DOHH2 (cell line): ENCODE measurements around the gene CEP295NL.

Experiments used
- H3F3A ChIP-seq: fragments of 200-600 bp; sonication (generic), shearing (Covaris generic); 2 replicates; pipeline ENCODE4 v1.6.0; 2016; ENCODE audit warnings: antibody characterized with exemption, mild to moderate bottlenecking; ENCODE audit not compliant: control insufficient read depth, insufficient read depth
- H3K27ac ChIP-seq: fragments of 200-600 bp; sonication (generic); 2 replicates; pipeline ENCODE4 v1.5.1; 2014; ENCODE audit warnings: low read depth, mild to moderate bottlenecking, low read length, moderate library complexity
- H3K27me3 ChIP-seq: fragments of 200-600 bp; sonication (generic); 2 replicates; pipeline ENCODE4 v1.6.1; 2014; ENCODE audit warnings: mild to moderate bottlenecking, low read length, mixed read lengths; ENCODE audit not compliant: control insufficient read depth
- H3K36me3 ChIP-seq: fragments of 200-600 bp; sonication (generic); 2 replicates; pipeline ENCODE4 v1.6.1; 2014; ENCODE audit warnings: mild to moderate bottlenecking, low read length, moderate library complexity, mixed read lengths; ENCODE audit not compliant: control insufficient read depth
- H3K4me1 ChIP-seq: fragments of 200-600 bp; sonication (generic); 2 replicates; pipeline ENCODE4 v1.6.1; 2014; ENCODE audit warnings: mild to moderate bottlenecking, low read length, mixed read lengths; ENCODE audit not compliant: control insufficient read depth
- H3K4me2 ChIP-seq: fragments of 200-600 bp; sonication (generic); 2 replicates; pipeline ENCODE4 v1.6.0; 2014; ENCODE audit warnings: mild to moderate bottlenecking, low read length, moderate library complexity
- H3K4me3 ChIP-seq: fragments of 200-600 bp; sonication (generic); 2 replicates; pipeline ENCODE4 v1.5.1; 2014; ENCODE audit warnings: mild to moderate bottlenecking, low read length, mixed read lengths
- H3K79me2 ChIP-seq: fragments of 200-600 bp; sonication (generic); 2 replicates; pipeline ENCODE4 v1.6.1; 2014; ENCODE audit warnings: mild to moderate bottlenecking, low read length, mixed read lengths; ENCODE audit not compliant: control insufficient read depth
- H3K9me2 ChIP-seq: fragments of 200-600 bp; sonication (generic); replicated peaks from 2 replicates; pipeline ENCODE4 v1.6.1; 2014; ENCODE audit warnings: mild to moderate bottlenecking, low read length, mixed read lengths; ENCODE audit not compliant: control insufficient read depth
- H3K9me3 ChIP-seq: fragments of 200-600 bp; sonication (generic); 2 replicates; pipeline ENCODE4 v1.6.1; 2014; ENCODE audit warnings: antibody characterized with exemption, low read length, mixed read lengths; ENCODE audit not compliant: control insufficient read depth, insufficient read depth
- H4K20me1 ChIP-seq: fragments of 200-600 bp; sonication (generic); 2 replicates; pipeline ENCODE4 v1.6.0; 2014; ENCODE audit warnings: low read depth, mild to moderate bottlenecking, antibody characterized with exemption, low read length, moderate library complexity; ENCODE audit not compliant: control insufficient read depth, insufficient read depth
- CTCF ChIP-seq: fragments of 200-600 bp; sonication (generic); IDR thresholded peaks from one replicate; pipeline ENCODE4 v1.5.1; 2014; ENCODE audit warnings: antibody characterized with exemption, mild to moderate bottlenecking, low read depth, low read length; ENCODE audit not compliant: poor library complexity, severe bottlenecking
- EZH2phosphoT487 ChIP-seq: fragments of 200-600 bp; sonication (generic); IDR thresholded peaks from 2 replicates; pipeline ENCODE4 v1.6.1; 2017; ENCODE audit warnings: borderline replicate concordance, mild to moderate bottlenecking, antibody characterized with exemption, low read length, moderate library complexity, mixed read lengths

The CEP295NL gene

DNA sequence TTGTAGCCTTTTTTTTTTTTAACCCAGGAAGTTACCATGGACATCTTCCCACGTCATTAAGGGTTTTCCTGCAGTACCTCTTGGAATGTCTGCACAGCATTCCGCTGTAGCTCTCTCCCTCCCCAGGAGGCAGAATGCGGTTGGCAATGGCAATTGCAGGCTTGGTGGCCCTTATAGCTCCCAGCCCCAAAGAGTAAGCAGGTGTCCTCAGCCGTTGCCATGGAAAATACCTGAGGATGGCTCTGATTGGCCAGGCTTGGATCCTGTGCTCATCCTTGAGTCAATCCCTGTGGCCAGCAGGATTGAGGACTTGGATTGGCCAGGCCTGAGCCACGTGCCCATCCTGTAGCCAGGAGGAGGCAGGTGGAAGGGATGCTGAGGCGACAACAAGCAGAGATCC, 37.7 kb upstream of the CEP295NL start:
- H3K27me3 ChIP-seq, result peaks cover 12% of the 10 kb centered on the region

DNA sequence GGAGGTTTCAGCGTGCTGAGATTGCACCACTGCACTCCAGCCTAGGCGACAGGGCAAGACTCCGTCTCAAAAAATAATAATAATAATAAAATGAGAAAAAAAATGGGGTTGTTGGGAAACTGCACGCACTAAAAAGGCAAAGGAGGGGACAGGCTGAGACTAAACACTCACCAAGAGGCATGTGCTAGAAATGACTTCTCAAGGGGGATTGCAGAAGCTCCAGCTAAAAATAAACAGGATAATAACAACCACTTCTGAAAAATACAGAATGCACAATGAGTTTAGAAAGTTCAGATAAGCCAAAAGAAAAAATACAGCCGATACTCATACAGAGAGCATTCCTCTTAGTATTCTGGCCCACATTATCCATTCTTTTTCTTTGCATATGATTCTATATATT, 37.3 kb upstream of the CEP295NL start:
- H3K4me2 ChIP-seq, result no peak overlapping the region
- H3K36me3 ChIP-seq, result no peaks in the 10 kb centered on the region
- no peaks in the 10 kb centered on the region for H3F3A ChIP-seq
- H3K9me3 ChIP-seq, result no peaks in the 10 kb centered on the region
- no peak for TF ChIP-seq EZH2phosphoT487
- no peak for TF ChIP-seq CTCF
- no peaks in the 10 kb centered on the region for H3K79me2 ChIP-seq
- H4K20me1 ChIP-seq, result no peaks in the 10 kb centered on the region
- no peak overlapping the region for H3K27ac ChIP-seq
- peaks cover 12% of the 10 kb centered on the region for H3K27me3 ChIP-seq
- no peaks in the 10 kb centered on the region for H3K9me2 ChIP-seq
- no peak overlapping the region for H3K4me3 ChIP-seq
- H3K4me1 ChIP-seq, result no peaks in the 10 kb centered on the region

More for the DNA sequence above, 37.7 kb upstream of the CEP295NL start:
- Histone ChIP-seq H3K4me3 (no peak overlapping the region), H3K79me2 (no peaks in the 10 kb centered on the region), H3K27ac (no peak overlapping the region), H4K20me1 (no peaks in the 10 kb centered on the region), H3K36me3 (no peaks in the 10 kb centered on the region), H3K9me3 (no peaks in the 10 kb centered on the region), H3K4me2 (no peak overlapping the region), H3K4me1 (no peaks in the 10 kb centered on the region), H3F3A (no peaks in the 10 kb centered on the region), H3K9me2 (no peaks in the 10 kb centered on the region)
- TF ChIP-seq EZH2phosphoT487, result no peak
- TF ChIP-seq CTCF, result no peak

DNA sequence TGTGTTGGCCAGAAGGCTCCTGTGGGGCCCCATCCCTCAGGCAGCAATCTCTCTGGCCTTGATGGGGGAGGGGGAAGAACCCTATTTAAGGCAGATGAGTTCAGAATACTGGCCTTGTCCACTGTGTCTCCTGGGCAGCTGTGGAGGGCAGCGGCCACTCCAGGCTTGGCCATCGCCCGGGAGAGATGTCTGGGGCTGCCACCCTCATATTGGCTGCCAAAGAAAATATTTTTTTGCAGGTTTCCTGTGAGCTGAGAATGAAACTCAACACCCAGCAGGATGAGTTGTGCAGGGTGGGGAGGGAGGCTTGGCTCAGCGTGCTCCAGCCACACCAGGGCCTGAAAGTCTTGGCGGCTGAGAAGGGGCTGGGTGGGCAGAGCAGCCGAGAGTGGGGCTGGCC, 36.6 kb upstream of the CEP295NL start:
- Histone ChIP-seq H3K36me3 (no peaks in the 10 kb centered on the region), H3K79me2 (no peaks in the 10 kb centered on the region), H3K4me1 (no peaks in the 10 kb centered on the region), H3K9me2 (no peaks in the 10 kb centered on the region), H3K4me2 (no peak overlapping the region), H3K27me3 (peaks cover 8% of the 10 kb centered on the region), H4K20me1 (no peaks in the 10 kb centered on the region), H3F3A (no peaks in the 10 kb centered on the region), H3K27ac (no peak overlapping the region), H3K4me3 (no peak overlapping the region), H3K9me3 (no peaks in the 10 kb centered on the region)
- no peak for TF ChIP-seq CTCF

DNA sequence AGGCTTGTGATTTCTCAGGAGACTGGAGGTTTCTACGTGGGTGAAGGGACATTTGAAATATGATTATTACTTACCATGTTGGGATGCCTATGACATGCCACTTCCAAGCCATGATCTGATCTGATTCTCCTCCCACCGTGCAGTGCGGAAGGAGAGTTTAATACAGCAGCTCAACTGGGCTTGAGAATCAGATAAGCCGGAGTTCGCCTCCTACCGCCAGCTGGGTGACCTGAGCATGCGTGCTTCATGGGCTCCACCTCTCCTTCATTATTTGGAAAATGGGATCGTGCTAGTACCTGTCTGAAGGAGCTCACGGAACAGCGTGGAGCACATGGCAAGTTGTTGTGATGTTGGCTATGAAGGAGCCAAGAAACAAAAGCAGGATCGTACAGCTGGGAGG, 34.6 kb upstream of the CEP295NL start:
- peaks cover 14% of the 10 kb centered on the region; the same call in 1 of the 2 replicates for H3K27me3 ChIP-seq
- H4K20me1 ChIP-seq, result no peaks in the 10 kb centered on the region
- H3K9me2 ChIP-seq, result no peaks in the 10 kb centered on the region
- TF ChIP-seq EZH2phosphoT487 (no peak), CTCF (no peak)
- no peak overlapping the region for H3K27ac ChIP-seq
- no peak overlapping the region for H3K4me2 ChIP-seq
- H3K79me2 ChIP-seq, result no peaks in the 10 kb centered on the region
- H3K36me3 ChIP-seq, result no peaks in the 10 kb centered on the region
- H3K4me3 ChIP-seq, result no peak overlapping the region
- no peaks in the 10 kb centered on the region for H3F3A ChIP-seq
- no peaks in the 10 kb centered on the region for H3K9me3 ChIP-seq
- H3K4me1 ChIP-seq, result no peaks in the 10 kb centered on the region
